ENCODE data around the gene EXOSC5.

GRCh38 chr19:41339936-41340335, 57.2 kb downstream of the EXOSC5 start:
- no peak for TF ChIP-seq CTCF (IDR thresholded peaks at IDR 0.05; ENCODE audit: borderline replicate concordance, extremely low read depth, low read length, poor library complexity, severe bottlenecking)
- no peak for TF ChIP-seq EZH2 (IDR thresholded peaks at IDR 0.05; ENCODE audit: borderline replicate concordance, low read depth, low read length, severe bottlenecking)
